Prostate gland (tissue), 2 donors: Measurements from ENCODE around the gene POLK.

Source experiments
- POLR2A ChIP-seq: fragments of 450-650 bp; IDR thresholded peaks from one replicate; pipeline ENCODE4 v1.6.1; 2016; ENCODE audit warnings: antibody characterized with exemption, mild to moderate bottlenecking
- POLR2AphosphoS5 ChIP-seq: sonication (generic); formaldehyde crosslinking; IDR thresholded peaks from one replicate; pipeline ENCODE4 v1.6.1; 2017; ENCODE audit warnings: antibody characterized with exemption
- TF ChIP-seq, protein P1 (sequence below), 4 experiments: fragments of 200-600 bp in 2 of 4; fragments of 450-650 bp in 2 of 4; sonication (generic) in 2 of 4; IDR thresholded peaks; 1 replicate in 3 of 4; 2 replicates in 1 of 4; pipeline ENCODE4 v1.5.1; 2016 to 2019; ENCODE audit warnings: antibody characterized with exemption in 4 of 4, mild to moderate bottlenecking in 2 of 4, moderate library complexity in 2 of 4

DNA sequence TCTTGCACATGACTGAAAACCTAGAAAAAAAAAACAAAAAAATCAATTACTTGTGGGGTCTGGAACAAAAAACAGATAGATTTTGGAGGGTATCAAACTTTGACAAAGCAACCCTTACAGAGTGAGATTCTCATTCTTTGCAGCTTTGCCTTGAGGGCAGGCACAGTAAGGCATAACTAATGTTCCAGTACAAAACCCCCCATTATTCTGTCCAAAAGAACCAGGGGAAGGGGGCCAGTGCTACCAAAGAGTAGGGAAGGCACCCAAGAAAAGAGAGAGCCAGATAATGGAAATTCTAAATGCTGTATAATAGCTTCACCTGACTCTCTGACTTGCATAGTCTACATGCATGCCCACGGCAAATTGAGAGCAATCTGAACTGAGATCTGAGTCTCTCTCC, 12.9 kb downstream of the POLK start:
- TF ChIP-seq, protein P1, sequence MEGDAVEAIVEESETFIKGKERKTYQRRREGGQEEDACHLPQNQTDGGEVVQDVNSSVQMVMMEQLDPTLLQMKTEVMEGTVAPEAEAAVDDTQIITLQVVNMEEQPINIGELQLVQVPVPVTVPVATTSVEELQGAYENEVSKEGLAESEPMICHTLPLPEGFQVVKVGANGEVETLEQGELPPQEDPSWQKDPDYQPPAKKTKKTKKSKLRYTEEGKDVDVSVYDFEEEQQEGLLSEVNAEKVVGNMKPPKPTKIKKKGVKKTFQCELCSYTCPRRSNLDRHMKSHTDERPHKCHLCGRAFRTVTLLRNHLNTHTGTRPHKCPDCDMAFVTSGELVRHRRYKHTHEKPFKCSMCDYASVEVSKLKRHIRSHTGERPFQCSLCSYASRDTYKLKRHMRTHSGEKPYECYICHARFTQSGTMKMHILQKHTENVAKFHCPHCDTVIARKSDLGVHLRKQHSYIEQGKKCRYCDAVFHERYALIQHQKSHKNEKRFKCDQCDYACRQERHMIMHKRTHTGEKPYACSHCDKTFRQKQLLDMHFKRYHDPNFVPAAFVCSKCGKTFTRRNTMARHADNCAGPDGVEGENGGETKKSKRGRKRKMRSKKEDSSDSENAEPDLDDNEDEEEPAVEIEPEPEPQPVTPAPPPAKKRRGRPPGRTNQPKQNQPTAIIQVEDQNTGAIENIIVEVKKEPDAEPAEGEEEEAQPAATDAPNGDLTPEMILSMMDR (IDR thresholded peaks at IDR 0.05): no peak
- TF ChIP-seq POLR2A (no peak), POLR2AphosphoS5 (no peak)
